Measurements from ENCODE around the gene NFATC3.
A peak's percentile ranks its signal among the peaks of the same experiment; 100 is the strongest.

The NFATC3 gene

GRCh38 chr16:68071518-68071901, 13.7 kb upstream of the NFATC3 start:
- Histone ChIP-seq H3K4me2 (ENCODE audit: low read length) (0 out of 2 replicates have a peak overlapping the region, but pooled peaks have one; percentile 44), H3K79me2 (ENCODE audit: insufficient read depth, low read length) (no peaks in the 10 kb centered on the region), H3K4me1 (ENCODE audit: insufficient read depth, low read length, severe bottlenecking) (peaks cover 37% of the 10 kb centered on the region), H3K9ac (ENCODE audit: low read length) (no peak overlapping the region), H3K9me3 (ENCODE audit: low read length) (no peaks in the 10 kb centered on the region), H3K27me3 (ENCODE audit: insufficient read depth, low read length) (no peaks in the 10 kb centered on the region), H3K27ac (ENCODE audit: low read depth, low read length, poor library complexity, severe bottlenecking) (peak overlapping the region; percentile 64), H2AFZ (ENCODE audit: low read length) (no peak overlapping the region), H3F3A (ENCODE audit: insufficient read depth, low read length) (no peaks in the 10 kb centered on the region), H3K4me3 (ENCODE audit: low read depth, low read length, poor library complexity, severe bottlenecking) (no peak overlapping the region), H4K20me1 (ENCODE audit: insufficient read depth, low read length) (no peaks in the 10 kb centered on the region), H3K36me3 (ENCODE audit: insufficient read depth, low read length) (peaks cover 62% of the 10 kb centered on the region), H3K9me2 (ENCODE audit: low read depth, low read length) (no peaks in the 10 kb centered on the region)
- TF ChIP-seq, protein P1, sequence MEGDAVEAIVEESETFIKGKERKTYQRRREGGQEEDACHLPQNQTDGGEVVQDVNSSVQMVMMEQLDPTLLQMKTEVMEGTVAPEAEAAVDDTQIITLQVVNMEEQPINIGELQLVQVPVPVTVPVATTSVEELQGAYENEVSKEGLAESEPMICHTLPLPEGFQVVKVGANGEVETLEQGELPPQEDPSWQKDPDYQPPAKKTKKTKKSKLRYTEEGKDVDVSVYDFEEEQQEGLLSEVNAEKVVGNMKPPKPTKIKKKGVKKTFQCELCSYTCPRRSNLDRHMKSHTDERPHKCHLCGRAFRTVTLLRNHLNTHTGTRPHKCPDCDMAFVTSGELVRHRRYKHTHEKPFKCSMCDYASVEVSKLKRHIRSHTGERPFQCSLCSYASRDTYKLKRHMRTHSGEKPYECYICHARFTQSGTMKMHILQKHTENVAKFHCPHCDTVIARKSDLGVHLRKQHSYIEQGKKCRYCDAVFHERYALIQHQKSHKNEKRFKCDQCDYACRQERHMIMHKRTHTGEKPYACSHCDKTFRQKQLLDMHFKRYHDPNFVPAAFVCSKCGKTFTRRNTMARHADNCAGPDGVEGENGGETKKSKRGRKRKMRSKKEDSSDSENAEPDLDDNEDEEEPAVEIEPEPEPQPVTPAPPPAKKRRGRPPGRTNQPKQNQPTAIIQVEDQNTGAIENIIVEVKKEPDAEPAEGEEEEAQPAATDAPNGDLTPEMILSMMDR (IDR thresholded peaks at IDR 0.05; ENCODE audit: low read length), result no peak
- no peak for TF ChIP-seq EZH2 (IDR thresholded peaks at IDR 0.05; ENCODE audit: borderline replicate concordance, low read length)

DNA sequence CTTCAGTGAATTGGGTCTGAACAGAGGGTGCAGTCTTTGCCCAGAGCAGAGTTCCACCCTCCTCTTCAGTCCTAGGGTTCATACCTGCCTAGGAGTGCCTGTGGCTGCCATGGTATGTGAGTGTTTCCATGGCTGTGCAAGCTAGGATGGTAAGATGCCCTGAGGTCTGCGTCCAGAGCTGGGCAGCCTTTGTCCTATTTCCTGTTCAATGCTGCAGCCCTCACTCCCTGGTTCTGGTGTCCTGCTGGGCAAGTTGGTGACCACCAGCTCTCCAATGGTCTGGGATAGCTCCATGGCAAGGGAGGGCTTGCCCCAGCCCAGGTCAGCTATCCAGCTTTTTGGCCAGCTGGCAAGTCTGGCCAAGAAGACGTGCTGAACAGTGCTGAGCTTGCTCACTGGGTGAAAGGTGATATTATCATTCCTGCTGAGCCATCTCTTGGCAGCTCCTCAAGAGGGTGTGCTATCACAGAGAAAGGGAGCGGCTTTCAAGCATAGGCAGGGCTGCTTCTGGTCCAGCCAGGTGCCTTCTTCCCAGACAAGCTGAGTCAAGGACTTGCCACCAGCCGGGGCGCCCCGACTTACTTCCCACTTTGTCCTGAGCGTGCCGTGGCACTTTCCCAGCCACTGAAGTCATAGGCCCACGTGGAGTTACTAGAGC, 13.0 kb upstream of the NFATC3 start:
- Histone ChIP-seq H3K4me2 (ENCODE audit: low read length) (no peak overlapping the region), H3K9ac (ENCODE audit: low read length) (no peak overlapping the region), H3K27me3 (ENCODE audit: insufficient read depth, low read length) (no peaks in the 10 kb centered on the region), H3F3A (ENCODE audit: insufficient read depth, low read length) (no peaks in the 10 kb centered on the region), H3K4me1 (ENCODE audit: insufficient read depth, low read length, severe bottlenecking) (peaks cover 37% of the 10 kb centered on the region), H3K9me3 (ENCODE audit: low read length) (no peaks in the 10 kb centered on the region), H3K79me2 (ENCODE audit: insufficient read depth, low read length) (no peaks in the 10 kb centered on the region), H4K20me1 (ENCODE audit: insufficient read depth, low read length) (no peaks in the 10 kb centered on the region), H3K36me3 (ENCODE audit: insufficient read depth, low read length) (peaks cover 63% of the 10 kb centered on the region), H3K27ac (ENCODE audit: low read depth, low read length, poor library complexity, severe bottlenecking) (no peak overlapping the region), H3K4me3 (ENCODE audit: low read depth, low read length, poor library complexity, severe bottlenecking) (no peak overlapping the region), H3K9me2 (ENCODE audit: low read depth, low read length) (no peaks in the 10 kb centered on the region), H2AFZ (ENCODE audit: low read length) (no peak overlapping the region)
- TF ChIP-seq, protein P1 (IDR thresholded peaks at IDR 0.05; ENCODE audit: low read length), result no peak
- TF ChIP-seq EZH2 (IDR thresholded peaks at IDR 0.05; ENCODE audit: borderline replicate concordance, low read length), result no peak

- Histone ChIP-seq H3K36me3 (ENCODE audit: insufficient read depth, low read length) (peaks cover 75% of the 10 kb centered on the region), H3K4me1 (ENCODE audit: insufficient read depth, low read length, severe bottlenecking) (peaks cover 39% of the 10 kb centered on the region), H2AFZ (ENCODE audit: low read length) (no peak overlapping the region), H3K4me3 (ENCODE audit: low read depth, low read length, poor library complexity, severe bottlenecking) (no peak overlapping the region), H3K4me2 (ENCODE audit: low read length) (peak overlapping the region; percentile 20; the same call in 1 of the 2 replicates), H3K27ac (ENCODE audit: low read depth, low read length, poor library complexity, severe bottlenecking) (peak overlapping the region; percentile 76), H3K79me2 (ENCODE audit: insufficient read depth, low read length) (no peaks in the 10 kb centered on the region), H3K27me3 (ENCODE audit: insufficient read depth, low read length) (no peaks in the 10 kb centered on the region), H3K9me3 (ENCODE audit: low read length) (no peaks in the 10 kb centered on the region), H3K9me2 (ENCODE audit: low read depth, low read length) (no peaks in the 10 kb centered on the region), H3K9ac (ENCODE audit: low read length) (peak overlapping the region; percentile 8; the same call in 1 of the 2 replicates), H3F3A (ENCODE audit: insufficient read depth, low read length) (no peaks in the 10 kb centered on the region), H4K20me1 (ENCODE audit: insufficient read depth, low read length) (no peaks in the 10 kb centered on the region)
- TF ChIP-seq EZH2 (IDR thresholded peaks at IDR 0.05; ENCODE audit: borderline replicate concordance, low read length), result no peak
- TF ChIP-seq, protein P1 (IDR thresholded peaks at IDR 0.05; ENCODE audit: low read length), result no peak
Observed at GRCh38 chr16:68073902-68074760, 11.0 kb upstream of the NFATC3 start.
